Transverse colon (tissue), 4 donors: Measurements from ENCODE around the gene MAMDC2.
A peak's percentile ranks its signal among the peaks of the same experiment; 100 is the strongest.

Experiments
- CTCF ChIP-seq, 5 experiments: fragments of 200-600 bp in 3 of 5; fragments of 450-650 bp in 2 of 5; sonication (generic) in 3 of 5; IDR thresholded peaks; 1 replicate in 2 of 5; 2 replicates in 3 of 5; pipeline ENCODE4 v1.5.1; 2016 to 2017; ENCODE audit warnings: antibody characterized with exemption in 5 of 5, inconsistent platforms in 3 of 5, mild to moderate bottlenecking in 2 of 5, moderate library complexity in 1 of 5
- POLR2A ChIP-seq: fragments of 450-650 bp; IDR thresholded peaks from one replicate; pipeline ENCODE4 v1.6.1; 2016; ENCODE audit warnings: antibody characterized with exemption, mild to moderate bottlenecking, moderate library complexity
- POLR2AphosphoS5 ChIP-seq, 3 donors: sonication (generic); formaldehyde crosslinking; IDR thresholded peaks; one replicate each; pipeline ENCODE4 v1.6.1; 2016; ENCODE audit warnings: antibody characterized with exemption in 3 of 3

GRCh38 chr9:70258692-70259511 is 215.3 kb downstream of the MAMDC2 start, which contains the start of gene SMC5:
- TF ChIP-seq CTCF (IDR thresholded peaks at IDR 0.05): peak in 1 of 5 experiments; percentile 3
- TF ChIP-seq POLR2A: peak; percentile 97
- TF ChIP-seq POLR2AphosphoS5 (IDR thresholded peaks at IDR 0.05): peak; percentile 95 to 99 (median 99)
